GM12864 (cell line): ENCODE measurements around the gene PAMR1.
"Not testable (repeated sequence)": the region's sequence is repeated elsewhere in the genome, so short reads cannot be mapped to it uniquely, and the experiment has no call there.

Source experiments
- DNase-seq: peaks from one replicate; pipeline ENCODE4 v3.0.0-alpha.2; 2011; ENCODE audit warnings: low read depth
- H3K4me3 ChIP-seq: 2 replicates; pipeline ENCODE4 v1.5.1; 2011; ENCODE audit warnings: mild to moderate bottlenecking, low read depth, low read length, control low read depth
- CTCF ChIP-seq: IDR thresholded peaks from 2 replicates; pipeline ENCODE4 v1.5.1; 2011; ENCODE audit warnings: low read depth, mild to moderate bottlenecking, moderate library complexity, low read length, control low read depth, inconsistent platforms; ENCODE audit errors: missing control alignments

Gene PAMR1

GRCh38 chr11:35536470-35536869 is 11.1 kb upstream of the PAMR1 start:
- no peak overlapping the region for H3K4me3 ChIP-seq
- no peak for TF ChIP-seq CTCF
- DNase-seq, result no peak

- no peak for TF ChIP-seq CTCF
- no peak for DNase-seq
- H3K4me3 ChIP-seq, result no peak overlapping the region
These were observed 5.8 kb upstream of the PAMR1 start for GRCh38 chr11:35531246-35531645.

- no peak for TF ChIP-seq CTCF
- H3K4me3 ChIP-seq, result no peak overlapping the region
- no peak for DNase-seq
These were observed 4.6 kb upstream of the PAMR1 start for GRCh38 chr11:35529971-35530495.

GRCh38 chr11:35526370-35526792 is 965 bp upstream of the PAMR1 start:
- H3K4me3 ChIP-seq, result no peak overlapping the region
- TF ChIP-seq CTCF, result no peak
- no peak for DNase-seq

- no peak for DNase-seq
- H3K4me3 ChIP-seq, result no peak overlapping the region
- TF ChIP-seq CTCF, result no peak
These were observed 636 bp downstream of the PAMR1 start for GRCh38 chr11:35524780-35525179.

- no peak for DNase-seq
- TF ChIP-seq CTCF, result no peak
These were observed 1.6 kb downstream of the PAMR1 start for GRCh38 chr11:35523861-35524260.

GRCh38 chr11:35523331-35523768 is 2.1 kb downstream of the PAMR1 start:
- DNase-seq, result no peak
- no peak for TF ChIP-seq CTCF

More at GRCh38 chr11:35523861-35524260, 1.6 kb downstream of the PAMR1 start:
- no peak overlapping the region for H3K4me3 ChIP-seq

GRCh38 chr11:35522091-35522490 is 3.3 kb downstream of the PAMR1 start:
- DNase-seq, H3K4me3 ChIP-seq: not testable (repeated sequence)

More at GRCh38 chr11:35523331-35523768, 2.1 kb downstream of the PAMR1 start:
- no peak overlapping the region for H3K4me3 ChIP-seq
